Uterus (tissue), 4 donors: ENCODE results near the gene CD48. TPM values are rescaled to one million over a fixed set of nuclear protein-coding genes. Genes with fewer than 3 reads are reported as not detected.
"Not testable (repeated sequence)": the region's sequence is repeated elsewhere in the genome, so short reads cannot be mapped to it uniquely, and the experiment has no call there.

Source experiments
- DNase-seq, 2 donors: peaks; one replicate each; pipeline ENCODE4 v3.0.0-alpha.2; 2019 to 2020
- H3K27ac ChIP-seq, 2 donors: fragments of 200-600 bp; sonication (generic); 1 replicate in 1 of 2; 2 replicates in 1 of 2; pipeline ENCODE4 v1.5.1; 2016 to 2018
- H3K27me3 ChIP-seq, 2 donors: fragments of 200-600 bp; sonication (generic); one replicate each; pipeline ENCODE4 v1.5.1; 2018 to 2019; ENCODE audit warnings: control low read depth in 1 of 2
- H3K36me3 ChIP-seq, 2 donors: fragments of 200-600 bp; sonication (generic); one replicate each; pipeline ENCODE4 v1.5.1; 2019; ENCODE audit warnings: control low read depth in 1 of 2
- H3K4me1 ChIP-seq, 2 donors: fragments of 200-600 bp; sonication (generic); one replicate each; pipeline ENCODE4 v1.5.1; 2018 to 2019; ENCODE audit warnings: control low read depth in 1 of 2
- H3K4me3 ChIP-seq, 2 donors: fragments of 200-600 bp; sonication (generic); 1 replicate in 1 of 2; 2 replicates in 1 of 2; pipeline ENCODE4 v1.5.1; 2018 to 2019; ENCODE audit warnings: mild to moderate bottlenecking in 1 of 2
- H3K9me3 ChIP-seq, 2 donors: fragments of 200-600 bp; sonication (generic); one replicate each; pipeline ENCODE4 v1.5.1; 2019; ENCODE audit warnings: control low read depth in 1 of 2
- CTCF ChIP-seq, 4 experiments: fragments of 200-600 bp in 2 of 4; fragments of 450-650 bp in 2 of 4; sonication (generic) in 2 of 4; IDR thresholded peaks; one replicate each; pipeline ENCODE4 v1.5.1; 2016 to 2019; ENCODE audit warnings: antibody characterized with exemption in 4 of 4, mild to moderate bottlenecking in 2 of 4, moderate library complexity in 1 of 4
- POLR2A ChIP-seq, 2 donors: fragments of 450-650 bp; IDR thresholded peaks; one replicate each; pipeline ENCODE4 v1.6.1; 2016; ENCODE audit warnings: antibody characterized with exemption in 2 of 2, mild to moderate bottlenecking in 1 of 2, moderate library complexity in 1 of 2
- intact Hi-C: fragments of 100-400 bp; cut with DNase I; formaldehyde crosslinking; loops from one replicate; pipeline ENCODE4 v1.15.1; 2023; ENCODE audit warnings: low total_unique reads
- total RNA-seq, 4 donors: library from RNA; depleted of rRNA in 3 of 4; stranded (reverse); fragments of >200 nt in 3 of 4; gene quantifications; one replicate each; pipeline versions ENCODE4 v1.1.0 to v1.2.4, GENCODE V29; 2014 to 2023
- donor health status: DM: yes; HTN: yes; CAD: no.

CD48 gene
- total RNA-seq, 4 donors from 2014 or later: 0.51 to 10.0 (median 2.6) TPM

- H3K9me3 ChIP-seq: no peaks in the 10 kb centered on the region
- H3K36me3 ChIP-seq: no peaks in the 10 kb centered on the region
- intact Hi-C loops: no loop called here
- no peaks in the 10 kb centered on the region for H3K4me1 ChIP-seq
- H3K4me3 ChIP-seq: no peak overlapping the region
- DNase-seq: no peak
- H3K27me3 ChIP-seq: no peaks in the 10 kb centered on the region
- H3K27ac ChIP-seq: no peak overlapping the region
- TF ChIP-seq POLR2A (IDR thresholded peaks at IDR 0.05) (no peak), CTCF (IDR thresholded peaks at IDR 0.05) (no peak)
These were observed 1.5 kb upstream of the CD48 start for GRCh38 chr1:160713161-160713560.

GRCh38 chr1:160712525-160713080 is 981 bp upstream of the CD48 start:
- H3K9me3 ChIP-seq, H3K27me3 ChIP-seq, intact Hi-C loops, DNase-seq, H3K4me1 ChIP-seq, H3K27ac ChIP-seq, H3K4me3 ChIP-seq, H3K36me3 ChIP-seq: not testable (repeated sequence)

GRCh38 chr1:160711276-160711601 is 383 bp downstream of the CD48 start:
- H3K4me3 ChIP-seq: no peak overlapping the region
- intact Hi-C loops: no loop called here

GRCh38 chr1:160710517-160711252 is 937 bp downstream of the CD48 start:
- no peak for TF ChIP-seq POLR2A (IDR thresholded peaks at IDR 0.05)
- no peak for TF ChIP-seq CTCF (IDR thresholded peaks at IDR 0.05)
- Histone ChIP-seq H3K36me3 (no peaks in the 10 kb centered on the region), H3K27me3 (no peaks in the 10 kb centered on the region), H3K4me1 (no peaks in the 10 kb centered on the region), H3K4me3 (no peak overlapping the region), H3K9me3 (no peaks in the 10 kb centered on the region), H3K27ac (no peak overlapping the region)
- no peak for DNase-seq
- intact Hi-C loops: no loop called here

More at GRCh38 chr1:160711276-160711601, 383 bp downstream of the CD48 start:
- no peaks in the 10 kb centered on the region for H3K27me3 ChIP-seq
- no peaks in the 10 kb centered on the region for H3K9me3 ChIP-seq
- TF ChIP-seq CTCF (IDR thresholded peaks at IDR 0.05): no peak
- no peaks in the 10 kb centered on the region for H3K36me3 ChIP-seq
- no peaks in the 10 kb centered on the region for H3K4me1 ChIP-seq
- DNase-seq: no peak
- no peak overlapping the region for H3K27ac ChIP-seq

- Histone ChIP-seq H3K36me3 (no peaks in the 10 kb centered on the region), H3K27me3 (no peaks in the 10 kb centered on the region), H3K4me3 (no peak overlapping the region), H3K9me3 (no peaks in the 10 kb centered on the region), H3K27ac (no peak overlapping the region), H3K4me1 (no peaks in the 10 kb centered on the region)
- intact Hi-C loops: no loop called here
- no peak for DNase-seq
- TF ChIP-seq POLR2A (IDR thresholded peaks at IDR 0.05): no peak
- no peak for TF ChIP-seq CTCF (IDR thresholded peaks at IDR 0.05)
These were observed 1.9 kb downstream of the CD48 start for GRCh38 chr1:160709715-160710114.
